ENCODE data around the gene TGFBRAP1.

Gene TGFBRAP1

GRCh38 chr2:105309147-105309545 is 20.4 kb downstream of the TGFBRAP1 start:
- DNase-seq: no peak

GRCh38 chr2:105308382-105309146 is 21.0 kb downstream of the TGFBRAP1 start:
- no peak for DNase-seq

GRCh38 chr2:105307962-105308361 is 21.6 kb downstream of the TGFBRAP1 start:
- no peak for DNase-seq

- no peak for DNase-seq
Observed at GRCh38 chr2:105307550-105307949, 22.0 kb downstream of the TGFBRAP1 start.

- no peak for DNase-seq
Observed at GRCh38 chr2:105307146-105307545, 22.4 kb downstream of the TGFBRAP1 start.

- no peak for DNase-seq
Observed at GRCh38 chr2:105301646-105302045, 27.9 kb downstream of the TGFBRAP1 start.

GRCh38 chr2:105299290-105299689 is 30.2 kb downstream of the TGFBRAP1 start:
- DNase-seq: no peak

GRCh38 chr2:105298017-105298416 is 31.5 kb downstream of the TGFBRAP1 start:
- DNase-seq: no peak

- DNase-seq: no peak
Observed at GRCh38 chr2:105297216-105297615, 32.3 kb downstream of the TGFBRAP1 start.

GRCh38 chr2:105296017-105296611 is 33.4 kb downstream of the TGFBRAP1 start:
- DNase-seq: no peak

- DNase-seq: peak; percentile 51
Observed at GRCh38 chr2:105294844-105295481, 34.6 kb downstream of the TGFBRAP1 start.

- no peak for DNase-seq
Observed at GRCh38 chr2:105294046-105294445, 35.5 kb downstream of the TGFBRAP1 start.

- DNase-seq: no peak
Observed at GRCh38 chr2:105291981-105292380, 37.6 kb downstream of the TGFBRAP1 start.

GRCh38 chr2:105290981-105291660 is 38.4 kb downstream of the TGFBRAP1 start:
- DNase-seq: no peak

- no peak for DNase-seq
Observed at GRCh38 chr2:105288133-105288532, 41.4 kb downstream of the TGFBRAP1 start.

- DNase-seq: no peak
Observed at GRCh38 chr2:105287692-105288091, 41.8 kb downstream of the TGFBRAP1 start.

GRCh38 chr2:105283532-105283931 is 46.0 kb downstream of the TGFBRAP1 start:
- no peak for DNase-seq

- no peak for DNase-seq
Observed at GRCh38 chr2:105280281-105280680, 49.3 kb downstream of the TGFBRAP1 start.

- no peak for DNase-seq
Observed at GRCh38 chr2:105279126-105279525, 50.4 kb downstream of the TGFBRAP1 start.

GRCh38 chr2:105278654-105279053 is 50.9 kb downstream of the TGFBRAP1 start:
- DNase-seq: no peak

GRCh38 chr2:105274046-105274445 is 55.5 kb downstream of the TGFBRAP1 start:
- DNase-seq: no peak

- DNase-seq: no peak
Observed at GRCh38 chr2:105272176-105272575, 57.4 kb downstream of the TGFBRAP1 start.

- DNase-seq: no peak
Observed at GRCh38 chr2:105271393-105272045, 58.0 kb downstream of the TGFBRAP1 start.
